BJ (cell line): ENCODE measurements around the gene USP17L21. TPM values are rescaled to one million over a fixed set of nuclear protein-coding genes. Genes with fewer than 3 reads are reported as not detected.
"Not testable (repeated sequence)": the region's sequence is repeated elsewhere in the genome, so short reads cannot be mapped to it uniquely, and the experiment has no call there.

Source experiments
- CTCF ChIA-PET: fragments of 350-600 bp; formaldehyde crosslinking; extraction: SDS; loops from one replicate; lab custom pipeline; 2021; ENCODE audit warnings: antibody characterized with exemption, inconsistent platforms; lab: Yijun Ruan, JAX
- POLR2A ChIA-PET: fragments of 300-600 bp; sonication (Branson Sonifier 250); formaldehyde crosslinking; extraction: SDS; loops from one replicate; lab custom pipeline; 2021; ENCODE audit warnings: antibody characterized with exemption; lab: Charles Lee
- DNase-seq: peaks from one replicate; pipeline ENCODE4 v3.0.0-alpha.2; 2011; ENCODE audit warnings: low read depth
- H3K27me3 ChIP-seq: 2 replicates; pipeline ENCODE4 v1.6.0; 2011; ENCODE audit warnings: low read length; ENCODE audit not compliant: control insufficient read depth, insufficient read depth
- H3K36me3 ChIP-seq: 2 replicates; pipeline ENCODE4 v1.5.1; 2011; ENCODE audit warnings: low read length; ENCODE audit not compliant: control insufficient read depth, insufficient read depth
- H3K4me3 ChIP-seq: 2 replicates; pipeline ENCODE4 v1.5.1; 2011; ENCODE audit warnings: low read depth, mild to moderate bottlenecking, control low read depth, low read length
- polyA plus RNA-seq: library from polyadenylated mRNA; depleted of rRNA; stranded (reverse); fragments of >200 nt; gene quantifications from 2 replicates; pipeline ENCODE4 v1.2.3, GENCODE V29; 2011; rRNA removed

Gene USP17L21
- polyA plus RNA-seq, 1 experiment: not detected

- H3K4me3 ChIP-seq, POLR2A ChIA-PET, H3K27me3 ChIP-seq, H3K36me3 ChIP-seq, CTCF ChIA-PET, DNase-seq: not testable (repeated sequence)
Measured at GRCh38 chr4:9267319-9267718, 4.6 kb downstream of the USP17L21 start, which contains the start of gene USP17L22. Gene USP17L22, plus strand, starts transcription at chr4:9267619. Its CDS starts 0 bp downstream, at chr4:9267619.

GRCh38 chr4:9271719-9272118 is 9.0 kb downstream of the USP17L21 start:
- DNase-seq, H3K36me3 ChIP-seq, CTCF ChIA-PET, H3K27me3 ChIP-seq, H3K4me3 ChIP-seq, POLR2A ChIA-PET: not testable (repeated sequence)

Other genes starting within 250 kb of the USP17L21 start
- not detected in 2 replicates for gene FAM90A26, start 92.5 kb upstream of the USP17L21 start, polyA plus RNA-seq
- gene USP17L10, start 52.2 kb upstream of the USP17L21 start, polyA plus RNA-seq: not detected in 2 replicates
- gene USP17L11, start 47.5 kb upstream of the USP17L21 start, polyA plus RNA-seq: not detected in 2 replicates
- not detected in 2 replicates for gene USP17L12, start 42.7 kb upstream of the USP17L21 start, polyA plus RNA-seq
- not detected in 2 replicates for gene USP17L13, start 38.0 kb upstream of the USP17L21 start, polyA plus RNA-seq
- not detected in 2 replicates for gene USP17L15, start 28.5 kb upstream of the USP17L21 start, polyA plus RNA-seq
- gene USP17L17, start 19.0 kb upstream of the USP17L21 start, polyA plus RNA-seq: not detected in 2 replicates
- gene USP17L18, start 14.2 kb upstream of the USP17L21 start, polyA plus RNA-seq: not detected in 2 replicates
- gene USP17L19, start 9.5 kb upstream of the USP17L21 start, polyA plus RNA-seq: not detected in 2 replicates
- gene USP17L20, start 4.7 kb upstream of the USP17L21 start, polyA plus RNA-seq: not detected in 2 replicates
- gene USP17L22, start 4.7 kb downstream of the USP17L21 start, polyA plus RNA-seq: not detected in 2 replicates
- gene USP17L24, start 62.3 kb downstream of the USP17L21 start, polyA plus RNA-seq: not detected in 2 replicates
- gene USP17L25, start 67.0 kb downstream of the USP17L21 start, polyA plus RNA-seq: not detected in 2 replicates
- not detected in 2 replicates for gene USP17L26, start 71.8 kb downstream of the USP17L21 start, polyA plus RNA-seq
- gene USP17L5, start 76.5 kb downstream of the USP17L21 start, polyA plus RNA-seq: not detected in 2 replicates
- not detected in 2 replicates for gene USP17L27, start 81.3 kb downstream of the USP17L21 start, polyA plus RNA-seq
- gene USP17L28, start 86.0 kb downstream of the USP17L21 start, polyA plus RNA-seq: not detected in 2 replicates
- not detected in 2 replicates for gene USP17L29, start 90.8 kb downstream of the USP17L21 start, polyA plus RNA-seq
- not detected in 2 replicates for gene USP17L30, start 100.3 kb downstream of the USP17L21 start, polyA plus RNA-seq
- gene DEFB131A, start 181.5 kb downstream of the USP17L21 start, polyA plus RNA-seq: not detected in 2 replicates